A549 (cell line): ENCODE results near the gene ZNF391. TPM values are rescaled to one million over a fixed set of nuclear protein-coding genes. Genes with fewer than 3 reads are reported as not detected.

Experiments
- ATAC-seq, 2 experiments: fragments of 200-7000 bp in 1 of 2; fragments of >200 bp in 1 of 2; cut with Nextera tagmentation in 1 of 2; cut with Tn5 transposase in 1 of 2; 3 replicates each; pipeline versions ENCODE4 v1.8.0 to v1.9.1; 2018 to 2020; ENCODE audit warnings: mild to moderate bottlenecking in 1 of 2, moderate library complexity in 1 of 2
- CTCF ChIA-PET: fragments of 300-600 bp; sonication (Branson Sonifier 250); formaldehyde crosslinking; extraction: SDS; loops from one replicate; lab custom pipeline; 2021; ENCODE audit warnings: antibody characterized with exemption, inconsistent platforms; lab: Yijun Ruan, JAX
- POLR2A ChIA-PET: fragments of 350-600 bp; formaldehyde crosslinking; extraction: SDS; loops from one replicate; lab custom pipeline; 2021; ENCODE audit warnings: antibody characterized with exemption, inconsistent platforms; lab: Yijun Ruan, JAX
- DNase-seq, 2 experiments: peaks; one replicate each; pipeline versions ENCODE4 v3.0.0 to v3.0.0-alpha.2; 2011 to 2016; ENCODE audit warnings: low read depth in 1 of 2, low spot score in 1 of 2
- FAIRE-seq: peaks from 2 replicates; lab custom pipeline; 2011; peaks lifted over from hg19 to GRCh38; lab: Jason Lieb, UNC
- H3K27ac ChIP-seq, 2 experiments: fragments of >200 bp; sonication (Bioruptor Twin); formaldehyde crosslinking; 3 replicates each; pipeline ENCODE4 v1.5.1; 2016 to 2017
- H3K4me1 ChIP-seq: fragments of >200 bp; sonication (Bioruptor Twin); formaldehyde crosslinking; 3 replicates; pipeline ENCODE4 v1.6.1; 2016
- H3K4me2 ChIP-seq: fragments of >200 bp; sonication (Bioruptor Twin); formaldehyde crosslinking; 3 replicates; pipeline ENCODE4 v1.6.1; 2016
- H3K4me3 ChIP-seq: fragments of >200 bp; sonication (Bioruptor Twin); formaldehyde crosslinking; 3 replicates; pipeline ENCODE4 v1.5.1; 2016
- H3K9me3 ChIP-seq: fragments of >200 bp; sonication (Bioruptor Twin); formaldehyde crosslinking; 3 replicates; pipeline ENCODE4 v1.6.1; 2016
- GATA3 ChIP-seq: IDR thresholded peaks from 2 replicates; pipeline ENCODE4 v1.6.1; 2012; ENCODE audit warnings: borderline replicate concordance
- KDM1A ChIP-seq: fragments of 200-600 bp; sonication (generic); IDR thresholded peaks from 2 replicates; pipeline ENCODE4 v1.6.1; 2016; ENCODE audit warnings: low read depth, mild to moderate bottlenecking
- POLR2A ChIP-seq: IDR thresholded peaks from 2 replicates; pipeline ENCODE4 v1.6.1; 2012; ENCODE audit warnings: mild to moderate bottlenecking, low read length
- WGBS: methylation state at CpG from one replicate; pipeline ENCODE4 v1.1.6; 2017; ENCODE audit errors: missing lambda C conversion rate; 5-methylcytosine and 5-hydroxymethylcytosine counted together
- polyA plus RNA-seq, 4 experiments: library from polyadenylated mRNA; depleted of rRNA in 3 of 4; stranded (reverse); fragments of >200 nt; fragmentation: RNase III in 1 of 4; extraction: RNeasy Plus Mini Kit Qiagen cat#74134 plus additional on column Dnase treatment in 1 of 4; gene quantifications; 2 replicates in 3 of 4; 3 replicates in 1 of 4; pipeline ENCODE4 v1.2.3, GENCODE V29; 2011 to 2017
- small RNA-seq, 6 experiments: library from RNA; depleted of rRNA; stranded (forward); fragments of <200 nt; gene quantifications; one replicate each; pipeline ENCODE3, GENCODE V24; 2012

ZNF391 gene
- polyA plus RNA-seq, 2 of the 4 experiments (the other 2 are of a cell fraction): 0.48 to 0.52 TPM

GRCh38 chr6:27452496-27452897 lies 63.9 kb downstream of the ZNF391 start:
- H3K27ac ChIP-seq: no peak overlapping the region
- peak in 1 of 2 experiments; percentile 21 for DNase-seq
- WGBS: 86% methylated on average over 3 of the region's 3 CpGs
- H3K4me1 ChIP-seq: no peaks in the 10 kb centered on the region
- FAIRE-seq: no peak
- no peak for ATAC-seq
- POLR2A ChIA-PET: interaction anchor here (0.5 kb wide), 1 partner anchor 121 kb away, joined by 3 read pairs; no protein-coding TSS in a partner anchor
- H3K4me3 ChIP-seq: no peak overlapping the region
- TF ChIP-seq KDM1A: peak; percentile 53; the same call in 1 of the 2 replicates
- TF ChIP-seq GATA3: peak; percentile 55; the same call in 1 of the 2 replicates
- no peak for TF ChIP-seq POLR2A
- TF ChIP-seq, all 56 proteins: peak for 2
- H3K4me2 ChIP-seq: no peak overlapping the region
- CTCF ChIA-PET: no interaction called here
- peaks cover 93% of the 10 kb centered on the region for H3K9me3 ChIP-seq

Small RNA genes lying within 50 kb of the gene (small RNA-seq; reads per million reads assigned to genes)
- 0 reads per million in 6 experiments for gene MCFD2P1

Other genes starting within 250 kb of the ZNF391 start
- 11.0 and 11.4 TPM in 2 replicates for gene PRSS16, start 141.1 kb upstream of the ZNF391 start, polyA plus RNA-seq (2011; rRNA removed)
- 3.1 to 3.9 TPM (median 3.7 TPM) in 3 replicates for gene PRSS16, start 141.1 kb upstream of the ZNF391 start, polyA plus RNA-seq (2017; fragmentation: RNase III; extraction: RNeasy Plus Mini Kit Qiagen cat#74134 plus additional on column Dnase treatment)
- gene POM121L2, start 76.5 kb upstream of the ZNF391 start, polyA plus RNA-seq (2011; rRNA removed): 0.09 TPM in 1 of 2 replicates, not detected in the other
- gene POM121L2, start 76.5 kb upstream of the ZNF391 start, polyA plus RNA-seq (2017; fragmentation: RNase III; extraction: RNeasy Plus Mini Kit Qiagen cat#74134 plus additional on column Dnase treatment): not detected in 3 replicates
- 4.1 and 4.9 TPM in 2 replicates for gene ZNF184, start 84.3 kb downstream of the ZNF391 start, polyA plus RNA-seq (2011; rRNA removed)
- gene ZNF184, start 84.3 kb downstream of the ZNF391 start, polyA plus RNA-seq (2017; fragmentation: RNase III; extraction: RNeasy Plus Mini Kit Qiagen cat#74134 plus additional on column Dnase treatment): 2.4 to 2.5 TPM (median 2.5 TPM) in 3 replicates